ENCODE results near the gene MUC3A. TPM values are rescaled to one million over a fixed set of nuclear protein-coding genes. Genes with fewer than 3 reads are reported as not detected.
"Not testable (repeated sequence)": the region's sequence is repeated elsewhere in the genome, so short reads cannot be mapped to it uniquely, and the experiment has no call there.

The MUC3A gene
- total RNA-seq, 4 donors from 2014 or later: 0.22 TPM; not detected in 3

DNA sequence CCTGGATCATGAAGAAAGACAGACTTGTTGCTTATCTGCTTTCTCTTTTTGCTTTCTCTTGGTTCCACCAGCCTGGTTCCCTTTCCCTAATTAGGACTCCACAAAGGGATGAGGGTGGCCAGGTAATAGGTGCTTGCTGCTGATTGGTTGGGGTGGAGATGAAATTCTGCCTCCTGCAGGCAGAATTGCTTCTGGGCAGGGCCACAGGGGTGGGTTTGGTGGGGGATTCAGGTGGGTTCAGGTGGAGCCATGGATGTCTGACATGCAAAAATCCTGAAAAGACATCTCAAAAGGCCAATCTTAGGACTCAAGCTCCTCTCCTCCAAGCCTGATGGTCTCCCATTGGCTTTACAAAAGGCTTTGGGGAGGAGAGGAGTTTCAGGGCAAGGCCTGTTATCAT, 28.3 kb upstream of the MUC3A start:
- Histone ChIP-seq H3K36me3 (no peaks in the 10 kb centered on the region), H3K9me3 (no peaks in the 10 kb centered on the region), H3K27me3 (peaks cover 0 to 5% of the 10 kb centered on the region in 2 donors), H3K27ac (no peak overlapping the region), H3K4me3 (no peak overlapping the region), H3K4me1 (peaks cover 0 to 8% (median 0%) of the 10 kb centered on the region in 4 donors)
- TF ChIP-seq POLR2A (IDR thresholded peaks at IDR 0.05) (no peak), EP300 (IDR thresholded peaks at IDR 0.05) (no peak)
- TF ChIP-seq, protein P1, sequence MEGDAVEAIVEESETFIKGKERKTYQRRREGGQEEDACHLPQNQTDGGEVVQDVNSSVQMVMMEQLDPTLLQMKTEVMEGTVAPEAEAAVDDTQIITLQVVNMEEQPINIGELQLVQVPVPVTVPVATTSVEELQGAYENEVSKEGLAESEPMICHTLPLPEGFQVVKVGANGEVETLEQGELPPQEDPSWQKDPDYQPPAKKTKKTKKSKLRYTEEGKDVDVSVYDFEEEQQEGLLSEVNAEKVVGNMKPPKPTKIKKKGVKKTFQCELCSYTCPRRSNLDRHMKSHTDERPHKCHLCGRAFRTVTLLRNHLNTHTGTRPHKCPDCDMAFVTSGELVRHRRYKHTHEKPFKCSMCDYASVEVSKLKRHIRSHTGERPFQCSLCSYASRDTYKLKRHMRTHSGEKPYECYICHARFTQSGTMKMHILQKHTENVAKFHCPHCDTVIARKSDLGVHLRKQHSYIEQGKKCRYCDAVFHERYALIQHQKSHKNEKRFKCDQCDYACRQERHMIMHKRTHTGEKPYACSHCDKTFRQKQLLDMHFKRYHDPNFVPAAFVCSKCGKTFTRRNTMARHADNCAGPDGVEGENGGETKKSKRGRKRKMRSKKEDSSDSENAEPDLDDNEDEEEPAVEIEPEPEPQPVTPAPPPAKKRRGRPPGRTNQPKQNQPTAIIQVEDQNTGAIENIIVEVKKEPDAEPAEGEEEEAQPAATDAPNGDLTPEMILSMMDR (IDR thresholded peaks at IDR 0.05): no peak
- DNase-seq (ENCODE audit: low spot score in 2 of 2): no peak

DNA sequence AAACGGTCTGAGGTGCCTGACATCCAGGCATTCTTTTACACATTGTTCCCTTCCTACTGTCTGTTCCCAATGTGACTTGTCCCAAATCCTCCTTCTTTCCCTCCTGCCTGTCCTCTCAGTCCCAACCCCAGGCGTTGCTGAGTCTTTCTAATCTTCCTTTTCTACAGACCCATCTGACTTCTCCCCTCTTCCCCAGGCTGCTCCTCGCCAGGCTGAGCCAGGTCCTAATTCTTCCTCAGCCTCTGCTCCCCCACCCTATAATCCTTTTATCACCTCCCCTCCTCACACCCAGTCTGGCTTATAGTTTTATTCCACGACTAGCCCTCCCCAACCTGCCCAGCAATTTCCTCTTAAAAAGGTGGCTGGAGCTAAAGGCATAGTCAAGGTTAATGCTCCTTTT, 25.7 kb upstream of the MUC3A start:
- not testable (repeated sequence) for H3K4me1 ChIP-seq; H3K4me3 ChIP-seq; H3K27ac ChIP-seq; H3K9me3 ChIP-seq; DNase-seq (ENCODE audit: low spot score in 2 of 2); H3K27me3 ChIP-seq; H3K36me3 ChIP-seq
- 46 to 47% methylated on average over 4 of the region's 4 CpGs for WGBS, 2 donors

DNA sequence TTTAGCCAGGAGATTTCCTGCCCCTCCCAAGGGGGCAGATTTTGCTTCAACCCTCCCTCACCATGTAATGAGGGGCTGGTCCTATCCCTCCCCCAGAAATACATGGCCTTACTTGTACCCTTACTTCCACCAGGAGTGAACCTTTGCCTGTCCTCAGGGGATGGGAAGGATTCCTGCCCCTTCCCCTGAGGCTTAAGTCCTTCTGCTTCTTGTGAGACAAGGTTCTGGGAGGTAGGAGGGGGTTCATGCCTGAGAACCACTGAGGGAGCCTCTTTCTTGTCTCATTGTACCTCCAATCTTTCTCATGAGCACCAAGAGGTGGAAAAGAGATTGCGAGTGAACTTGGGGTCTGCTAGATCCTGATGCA, 19.5 kb upstream of the MUC3A start:
- TF ChIP-seq EP300 (IDR thresholded peaks at IDR 0.05) (no peak), POLR2A (IDR thresholded peaks at IDR 0.05) (no peak)
- TF ChIP-seq, protein P1 (IDR thresholded peaks at IDR 0.05): no peak
- H3K27ac ChIP-seq: no peak overlapping the region
- DNase-seq (ENCODE audit: low spot score in 2 of 2): no peak
- H3K9me3 ChIP-seq: peaks cover 0 to 17% (median 0%) of the 10 kb centered on the region in 4 donors
- WGBS, 2 donors: 82 to 89% methylated on average over 1 of the region's 1 CpG
- H3K4me1 ChIP-seq: no peaks in the 10 kb centered on the region
- H3K4me3 ChIP-seq: no peak overlapping the region
- peaks cover 0 to 5% of the 10 kb centered on the region in 2 donors for H3K27me3 ChIP-seq
- no peaks in the 10 kb centered on the region for H3K36me3 ChIP-seq

DNA sequence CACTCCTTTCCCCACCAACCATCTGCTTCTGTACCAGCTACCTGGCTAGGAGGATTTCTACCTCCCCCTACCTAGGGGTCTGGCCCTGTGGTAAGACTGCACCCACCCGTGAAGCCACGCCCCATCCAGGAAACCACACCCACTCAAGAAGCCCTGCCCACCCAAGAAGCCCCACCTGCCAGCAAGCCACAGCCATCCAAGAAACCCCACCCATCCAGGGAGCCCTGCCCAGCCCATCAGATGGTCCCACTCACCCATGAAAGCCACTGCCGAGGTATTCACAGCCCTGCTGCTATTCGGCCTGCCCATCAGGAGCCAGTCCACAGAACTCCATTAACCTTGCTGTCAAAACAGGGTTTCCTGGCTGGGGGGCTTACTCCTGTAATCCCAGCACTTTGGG, 15.6 kb upstream of the MUC3A start:
- Histone ChIP-seq H3K4me1 (no peaks in the 10 kb centered on the region), H3K36me3 (no peaks in the 10 kb centered on the region), H3K9me3 (peaks cover 0 to 17% (median 0%) of the 10 kb centered on the region in 4 donors), H3K4me3 (no peak overlapping the region), H3K27ac (no peak overlapping the region), H3K27me3 (peaks cover 0 to 5% of the 10 kb centered on the region in 2 donors)
- TF ChIP-seq, protein P1 (IDR thresholded peaks at IDR 0.05): no peak
- TF ChIP-seq POLR2A (IDR thresholded peaks at IDR 0.05) (no peak), EP300 (IDR thresholded peaks at IDR 0.05) (no peak)
- no peak for DNase-seq (ENCODE audit: low spot score in 2 of 2)
- 67 to 69% methylated on average over 4 of the region's 4 CpGs for WGBS, 2 donors

DNA sequence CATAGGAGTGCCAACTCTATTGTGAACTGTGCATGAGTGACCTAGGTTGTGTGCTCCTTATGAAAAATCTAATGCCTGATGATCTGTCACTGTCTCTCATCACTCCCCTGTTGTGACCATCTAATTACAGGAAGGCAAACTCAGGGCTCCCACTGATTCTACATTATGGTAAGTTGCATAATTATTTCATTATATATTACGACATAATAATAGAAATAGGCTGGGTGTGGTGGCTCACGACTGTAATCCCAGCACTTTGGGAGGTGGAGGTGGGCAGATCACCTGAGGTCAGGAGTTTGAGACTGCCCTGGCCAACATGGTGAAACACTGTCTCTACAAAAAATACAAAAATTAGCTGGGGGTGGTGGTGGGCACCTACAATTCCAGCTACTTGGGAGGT, 14.0 kb upstream of the MUC3A start:
- DNase-seq (ENCODE audit: low spot score in 2 of 2); H3K36me3 ChIP-seq: not testable (repeated sequence)

DNA sequence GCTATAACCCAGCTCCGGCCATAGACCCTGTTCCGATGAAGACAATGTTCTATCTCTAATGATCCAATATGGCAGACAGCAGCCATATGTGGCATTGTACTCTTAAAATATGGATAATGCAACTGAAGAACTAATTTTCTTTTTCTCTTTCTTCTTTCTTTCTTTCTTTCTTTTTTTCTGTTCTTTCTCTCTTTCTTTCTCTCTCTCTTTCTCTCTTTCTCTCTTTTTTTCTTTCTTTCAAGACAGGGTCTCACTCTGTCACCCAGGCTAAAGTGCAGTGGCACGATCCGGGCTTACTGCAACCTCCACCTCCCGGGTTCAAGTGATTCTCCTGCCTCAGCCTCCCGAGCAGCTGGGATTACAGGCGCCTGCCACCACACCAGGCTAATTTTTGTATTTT, 13.2 kb upstream of the MUC3A start:
- not testable (repeated sequence) for H3K4me3 ChIP-seq; H3K27me3 ChIP-seq; H3K4me1 ChIP-seq; DNase-seq (ENCODE audit: low spot score in 2 of 2); H3K36me3 ChIP-seq; H3K27ac ChIP-seq
- H3K9me3 ChIP-seq: peaks cover 0 to 36% (median 0%) of the 10 kb centered on the region in 4 donors
- 75 to 89% methylated on average over 7 of the region's 7 CpGs for WGBS, 2 donors

More for the DNA sequence above, 14.0 kb upstream of the MUC3A start:
- not testable (repeated sequence) for H3K4me1 ChIP-seq, H3K27ac ChIP-seq, H3K27me3 ChIP-seq, H3K4me3 ChIP-seq
- WGBS, 2 donors: 63 to 79% methylated on average over 2 of the region's 2 CpGs
- peaks cover 0 to 29% (median 0%) of the 10 kb centered on the region in 4 donors for H3K9me3 ChIP-seq

DNA sequence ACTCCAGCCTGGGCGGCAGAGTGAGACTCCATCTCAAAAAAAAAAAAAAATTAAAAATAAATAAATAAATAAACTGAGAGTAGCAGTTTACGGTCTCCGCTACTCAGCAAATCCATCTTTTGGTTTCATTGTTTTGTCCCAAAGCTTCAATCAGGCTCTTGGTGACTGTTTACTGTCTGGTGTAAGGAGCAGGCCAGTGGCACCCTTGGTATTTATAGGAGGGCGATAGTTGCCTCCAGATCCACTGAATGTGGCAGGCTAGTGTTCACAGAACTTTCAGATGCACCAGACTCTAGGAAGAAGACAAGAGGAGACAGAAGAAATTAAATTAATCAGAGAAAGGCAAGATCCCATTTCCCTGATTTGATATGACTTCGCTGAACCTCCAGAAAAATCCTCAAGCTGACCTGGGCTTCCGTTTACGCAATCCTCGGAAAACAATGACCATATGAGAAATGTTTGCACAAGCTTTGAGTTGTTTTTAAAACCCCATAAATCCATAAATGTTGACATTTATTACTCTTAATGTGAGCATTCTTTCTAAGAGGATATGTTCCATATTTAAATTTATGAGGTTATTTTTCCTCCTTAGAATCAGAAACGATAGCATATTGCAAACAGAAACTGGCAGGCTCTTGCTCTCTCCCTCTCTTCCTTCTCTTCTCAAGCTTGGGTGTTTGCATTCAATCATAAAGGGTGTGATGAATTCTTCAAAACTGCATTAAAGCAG, 7.1 kb upstream of the MUC3A start:
- Histone ChIP-seq H3K4me1 (no peaks in the 10 kb centered on the region), H3K27ac (no peak overlapping the region), H3K9me3 (peaks cover 0 to 30% (median 0%) of the 10 kb centered on the region in 4 donors), H3K36me3 (no peaks in the 10 kb centered on the region), H3K4me3 (no peak overlapping the region), H3K27me3 (peaks cover 0 to 5% of the 10 kb centered on the region in 2 donors)
- TF ChIP-seq, protein P1 (IDR thresholded peaks at IDR 0.05): no peak
- TF ChIP-seq POLR2A (IDR thresholded peaks at IDR 0.05): no peak
- no peak for TF ChIP-seq EP300 (IDR thresholded peaks at IDR 0.05)
- 58 to 60% methylated on average over 9 of the region's 9 CpGs for WGBS, 2 donors
- no peak for DNase-seq (ENCODE audit: low spot score in 2 of 2)
